WTC11 (cell line): ENCODE measurements around the gene B4GALT2. TPM values are rescaled to one million over a fixed set of nuclear protein-coding genes. Genes with fewer than 3 reads are reported as not detected.

ENCODE experiments used
- ATAC-seq: fragments of 200-7000 bp; cut with Tn5 transposase; 2 replicates; pipeline ENCODE4 v1.10.0; 2021; ENCODE audit warnings: mild to moderate bottlenecking, moderate library complexity
- CTCF ChIA-PET: fragments of 300-600 bp; sonication (Branson Sonifier 250); formaldehyde crosslinking; loops from one replicate; lab custom pipeline; 2021; ENCODE audit warnings: antibody characterized with exemption; lab: Charles Lee
- POLR2A ChIA-PET: fragments of 350-600 bp; sonication (Branson Sonifier 250); formaldehyde crosslinking; loops from one replicate; lab custom pipeline; 2021; ENCODE audit warnings: antibody characterized with exemption; lab: Charles Lee
- DNase-seq: peaks from one replicate; pipeline ENCODE4 v3.0.0; 2021; ENCODE audit warnings: low spot score
- H3K27ac Mint-ChIP-seq: 2 replicates; pipeline ENCODE4 v1.8.0; 2021; ENCODE audit warnings: mixed read lengths
- H3K27me3 Mint-ChIP-seq: 2 replicates; pipeline ENCODE4 v1.8.0; 2021; ENCODE audit warnings: low read depth, mild to moderate bottlenecking, moderate library complexity, mixed read lengths
- H3K36me3 Mint-ChIP-seq: 2 replicates; pipeline ENCODE4 v1.8.0; 2021; ENCODE audit warnings: mixed read lengths
- H3K4me1 Mint-ChIP-seq: 2 replicates; pipeline ENCODE4 v1.8.0; 2022; ENCODE audit warnings: mixed read lengths
- H3K4me3 Mint-ChIP-seq: 2 replicates; pipeline ENCODE4 v1.8.0; 2021; ENCODE audit warnings: mild to moderate bottlenecking, moderate library complexity, mixed read lengths
- H3K9me3 Mint-ChIP-seq: 2 replicates; pipeline ENCODE4 v1.8.0; 2021; ENCODE audit warnings: mixed read lengths
- ATF2 ChIP-seq: sonication (generic); formaldehyde crosslinking; IDR thresholded peaks from 2 replicates; pipeline ENCODE4 v1.8.1; 2022; ENCODE audit warnings: low read depth, missing genetic modification reagents, borderline replicate concordance
- ATF3 ChIP-seq: sonication (generic); formaldehyde crosslinking; conservative IDR thresholded peaks from 2 replicates; pipeline ENCODE4 v1.8.1; 2022; ENCODE audit warnings: mild to moderate bottlenecking, missing genetic modification reagents
- ATF6 ChIP-seq: sonication (generic); formaldehyde crosslinking; IDR thresholded peaks from 2 replicates; pipeline ENCODE4 v1.8.1; 2023; ENCODE audit warnings: mild to moderate bottlenecking, missing genetic modification reagents
- FOXK1 ChIP-seq: sonication (generic); formaldehyde crosslinking; IDR thresholded peaks from 2 replicates; pipeline ENCODE4 v1.8.0; 2022; ENCODE audit warnings: mild to moderate bottlenecking, moderate library complexity, missing genetic modification reagents
- GABPB1 ChIP-seq: sonication (generic); formaldehyde crosslinking; IDR thresholded peaks from 2 replicates; pipeline ENCODE4 v1.8.1; 2023; ENCODE audit warnings: mild to moderate bottlenecking, missing genetic modification reagents
- HMGXB4 ChIP-seq: sonication (generic); formaldehyde crosslinking; IDR thresholded peaks from 2 replicates; pipeline ENCODE4 v1.8.1; 2023; ENCODE audit warnings: mild to moderate bottlenecking, moderate library complexity, missing genetic modification reagents
- JAZF1 ChIP-seq: fragments of 250-450 bp; sonication (Bioruptor Pico); IDR thresholded peaks from 2 replicates; pipeline ENCODE4 v1.9.0; 2021; ENCODE audit warnings: moderate library complexity, mild to moderate bottlenecking, inconsistent platforms
- MXD4 ChIP-seq: fragments of 250-450 bp; sonication (Bioruptor Pico); IDR thresholded peaks from 2 replicates; pipeline ENCODE4 v1.8.0; 2021; ENCODE audit warnings: mild to moderate bottlenecking, moderate library complexity, borderline replicate concordance
- NR2C2 ChIP-seq: sonication (generic); formaldehyde crosslinking; IDR thresholded peaks from 2 replicates; pipeline ENCODE4 v1.8.0; 2022; ENCODE audit warnings: mild to moderate bottlenecking, missing genetic modification reagents
- RORB ChIP-seq: fragments of 250-450 bp; sonication (Bioruptor Pico); IDR thresholded peaks from 2 replicates; pipeline ENCODE4 v1.9.0; 2021; ENCODE audit warnings: mild to moderate bottlenecking
- SMAD4 ChIP-seq: sonication (generic); formaldehyde crosslinking; IDR thresholded peaks from 2 replicates; pipeline ENCODE4 v1.8.0; 2022; ENCODE audit warnings: mild to moderate bottlenecking, missing genetic modification reagents
- SP1 ChIP-seq: sonication (generic); formaldehyde crosslinking; conservative IDR thresholded peaks from 2 replicates; pipeline ENCODE4 v1.8.1; 2022; ENCODE audit warnings: missing genetic modification reagents
- TCF7 ChIP-seq: sonication (generic); formaldehyde crosslinking; IDR thresholded peaks from 2 replicates; pipeline ENCODE4 v1.8.0; 2022; ENCODE audit warnings: mild to moderate bottlenecking, low read depth, missing genetic modification reagents, moderate library complexity
- ZBTB43 ChIP-seq: sonication (generic); formaldehyde crosslinking; IDR thresholded peaks from 2 replicates; pipeline ENCODE4 v1.8.1; 2023; ENCODE audit warnings: mild to moderate bottlenecking, missing genetic modification reagents
- ZNF263 ChIP-seq: sonication (generic); formaldehyde crosslinking; IDR thresholded peaks from 2 replicates; pipeline ENCODE4 v1.8.1; 2022; ENCODE audit warnings: low read depth, mild to moderate bottlenecking, moderate library complexity, missing genetic modification reagents
- ZNF425 ChIP-seq: fragments of 250-450 bp; sonication (Bioruptor Pico); conservative IDR thresholded peaks from 2 replicates; pipeline ENCODE4 v1.9.0; 2021; ENCODE audit warnings: mild to moderate bottlenecking
- total RNA-seq: library from RNA; stranded (reverse); gene quantifications from 3 replicates; pipeline ENCODE4 v1.2.3, GENCODE V29; 2021

Gene B4GALT2
- total RNA-seq, 1 experiment from 2014 or later, result 66.7 TPM

- no peak for TF ChIP-seq FOXK1 (CRISPR knock-in tag)
- TF ChIP-seq ZNF263 (CRISPR knock-in tag), result no peak
- no peak for TF ChIP-seq MXD4 (CRISPR knock-in tag)
Measured at GRCh38 chr1:43999455-43999854, 20.4 kb downstream of the B4GALT2 start (continued).

GRCh38 chr1:44000122-44000665 lies 21.2 kb downstream of the B4GALT2 start:
- no peaks in the 10 kb centered on the region for H3K9me3 Mint-ChIP-seq
- CTCF ChIA-PET, result interaction anchor here (1.1 to 3.8 kb wide), 4 partner anchors 9 to 48 kb away, joined by 3 to 16 read pairs (median 5); partner anchors contain the start of gene CCDC24
- peaks cover 3% of the 10 kb centered on the region; the same call in 1 of the 2 replicates for H3K4me1 Mint-ChIP-seq
- no peak for DNase-seq
- no peaks in the 10 kb centered on the region; the same call in 1 of the 2 replicates for H3K27me3 Mint-ChIP-seq
- POLR2A ChIA-PET, result interaction anchor here (0.5 to 1.4 kb wide), 2 partner anchors 32 to 1559 kb away, joined by 4 to 9 read pairs; partner anchors contain the start of gene SLC6A9
- TF ChIP-seq ATF2 (CRISPR knock-in tag), result no peak
- TF ChIP-seq MXD4 (CRISPR knock-in tag), result no peak
- no peak for TF ChIP-seq ATF3
- no peak for TF ChIP-seq ATF6 (CRISPR knock-in tag)
- TF ChIP-seq RORB, result no peak
- TF ChIP-seq NR2C2 (CRISPR knock-in tag), result no peak
- no peak for TF ChIP-seq JAZF1 (CRISPR knock-in tag)
- TF ChIP-seq SMAD4, result no peak
- TF ChIP-seq TCF7 (CRISPR knock-in tag), result no peak
- TF ChIP-seq GABPB1 (CRISPR knock-in tag), result no peak
- TF ChIP-seq SP1 (CRISPR knock-in tag), result no peak
- no peak for TF ChIP-seq ZNF425 (CRISPR knock-in tag)
- TF ChIP-seq ZBTB43 (CRISPR knock-in tag), result no peak
- TF ChIP-seq HMGXB4 (CRISPR knock-in tag), result no peak
- ATAC-seq, result no peak
- H3K4me3 Mint-ChIP-seq, result no peak overlapping the region
- peaks cover 9% of the 10 kb centered on the region for H3K36me3 Mint-ChIP-seq
- no peak overlapping the region for H3K27ac Mint-ChIP-seq
